Neural progenitor cell (in vitro differentiated cells): ENCODE measurements around the gene SLC25A53. TPM values are rescaled to one million over a fixed set of nuclear protein-coding genes. Genes with fewer than 3 reads are reported as not detected.

ENCODE experiments used
- DNase-seq: peaks from one replicate; pipeline ENCODE4 v3.0.0-alpha.2; 2016; ENCODE audit warnings: low spot score
- H2AFZ ChIP-seq: fragments of 200-600 bp; sonication (generic); replicated peaks from 2 replicates; pipeline ENCODE4 v1.6.1; 2016; ENCODE audit warnings: antibody characterized with exemption
- H3F3A ChIP-seq: fragments of 200-600 bp; sonication (generic); 2 replicates; pipeline ENCODE4 v1.6.1; 2016; ENCODE audit warnings: antibody characterized with exemption, low read depth
- H3K27ac ChIP-seq: fragments of 200-600 bp; sonication (generic); 2 replicates; pipeline ENCODE4 v1.5.1; 2016; ENCODE audit warnings: mild to moderate bottlenecking
- H3K27me3 ChIP-seq: fragments of 200-600 bp; sonication (generic); 2 replicates; pipeline ENCODE4 v1.6.1; 2016; ENCODE audit warnings: mild to moderate bottlenecking, moderate library complexity
- H3K36me3 ChIP-seq: fragments of 200-600 bp; sonication (generic); 2 replicates; pipeline ENCODE4 v1.5.1; 2016
- H3K4me1 ChIP-seq: fragments of 200-600 bp; sonication (generic); 2 replicates; pipeline ENCODE4 v1.6.1; 2016; ENCODE audit warnings: mixed run types
- H3K4me2 ChIP-seq: fragments of 200-600 bp; sonication (generic); 2 replicates; pipeline ENCODE4 v1.6.1; 2016
- H3K4me3 ChIP-seq: fragments of 200-600 bp; sonication (generic); 2 replicates; pipeline ENCODE4 v1.5.1; 2016
- H3K79me2 ChIP-seq: fragments of 200-600 bp; sonication (generic); 2 replicates; pipeline ENCODE4 v1.6.1; 2016; ENCODE audit warnings: low read depth
- H3K9ac ChIP-seq: fragments of 200-600 bp; sonication (generic); 2 replicates; pipeline ENCODE4 v1.6.1; 2016
- H3K9me3 ChIP-seq: fragments of 200-600 bp; sonication (generic); 2 replicates; pipeline ENCODE4 v1.5.1; 2016; ENCODE audit warnings: low read depth
- H4K20me1 ChIP-seq: fragments of 200-600 bp; sonication (generic); 2 replicates; pipeline ENCODE4 v1.6.1; 2016; ENCODE audit warnings: low read depth
- H3K27ac Mint-ChIP-seq: 3 replicates; pipeline ENCODE4 v1.8.0; 2021; ENCODE audit warnings: mixed read lengths
- H3K27me3 Mint-ChIP-seq: 2 replicates; pipeline ENCODE4 v1.8.0; 2022; ENCODE audit warnings: low read depth, mild to moderate bottlenecking, inconsistent platforms, moderate library complexity, mixed read lengths; ENCODE audit not compliant: insufficient read depth
- H3K36me3 Mint-ChIP-seq: 3 replicates; pipeline ENCODE4 v1.8.0; 2021; ENCODE audit warnings: mixed read lengths
- H3K4me1 Mint-ChIP-seq: 3 replicates; pipeline ENCODE4 v1.8.0; 2021; ENCODE audit warnings: mixed read lengths
- H3K4me3 Mint-ChIP-seq: 3 replicates; pipeline ENCODE4 v1.8.0; 2021; ENCODE audit warnings: mild to moderate bottlenecking, moderate library complexity, mixed read lengths
- H3K9me3 Mint-ChIP-seq: 3 replicates; pipeline ENCODE4 v1.8.0; 2020; ENCODE audit warnings: mixed read lengths
- EZH2 ChIP-seq: fragments of 200-600 bp; sonication (generic); IDR thresholded peaks from 2 replicates; pipeline ENCODE4 v1.6.1; 2017; ENCODE audit warnings: antibody characterized with exemption, mild to moderate bottlenecking, moderate library complexity
- EZH2phosphoT487 ChIP-seq: fragments of 200-600 bp; sonication (generic); IDR thresholded peaks from 2 replicates; pipeline ENCODE4 v1.6.1; 2017; ENCODE audit warnings: antibody characterized with exemption
- total RNA-seq: library from RNA; depleted of rRNA; stranded (reverse); fragments of >200 nt; gene quantifications from 2 replicates; pipeline ENCODE4 v1.2.3, GENCODE V29; 2015; ENCODE audit warnings: low replicate concordance
- TF ChIP-seq, protein P1 (sequence below): fragments of 200-600 bp; sonication (generic); IDR thresholded peaks from 2 replicates; pipeline ENCODE4 v1.5.1; 2017; ENCODE audit warnings: antibody characterized with exemption, mild to moderate bottlenecking

Gene SLC25A53
- total RNA-seq, 1 donor from 2014 or later: 4.0 TPM

- peaks cover 4% of the 10 kb centered on the region for H3K36me3 ChIP-seq
- H3K4me3 ChIP-seq: no peak overlapping the region
- Mint-ChIP-seq H3K9me3 (peaks cover 4% of the 10 kb centered on the region), H3K27me3 (no peaks in the 10 kb centered on the region), H3K4me1 (no peaks in the 10 kb centered on the region), H3K4me3 (no peak overlapping the region), H3K36me3 (peaks cover 29% of the 10 kb centered on the region), H3K27ac (no peak overlapping the region)
- H3F3A ChIP-seq: no peaks in the 10 kb centered on the region
- no peak for DNase-seq
- no peaks in the 10 kb centered on the region for H3K79me2 ChIP-seq
- H3K27me3 ChIP-seq: no peaks in the 10 kb centered on the region
- no peaks in the 10 kb centered on the region for H4K20me1 ChIP-seq
- H3K4me1 ChIP-seq: no peaks in the 10 kb centered on the region
- H3K4me2 ChIP-seq: no peak overlapping the region
- H3K27ac ChIP-seq: no peak overlapping the region
- H3K9me3 ChIP-seq: no peaks in the 10 kb centered on the region
- no peak for TF ChIP-seq EZH2
- TF ChIP-seq EZH2phosphoT487: no peak
- TF ChIP-seq, protein P1, sequence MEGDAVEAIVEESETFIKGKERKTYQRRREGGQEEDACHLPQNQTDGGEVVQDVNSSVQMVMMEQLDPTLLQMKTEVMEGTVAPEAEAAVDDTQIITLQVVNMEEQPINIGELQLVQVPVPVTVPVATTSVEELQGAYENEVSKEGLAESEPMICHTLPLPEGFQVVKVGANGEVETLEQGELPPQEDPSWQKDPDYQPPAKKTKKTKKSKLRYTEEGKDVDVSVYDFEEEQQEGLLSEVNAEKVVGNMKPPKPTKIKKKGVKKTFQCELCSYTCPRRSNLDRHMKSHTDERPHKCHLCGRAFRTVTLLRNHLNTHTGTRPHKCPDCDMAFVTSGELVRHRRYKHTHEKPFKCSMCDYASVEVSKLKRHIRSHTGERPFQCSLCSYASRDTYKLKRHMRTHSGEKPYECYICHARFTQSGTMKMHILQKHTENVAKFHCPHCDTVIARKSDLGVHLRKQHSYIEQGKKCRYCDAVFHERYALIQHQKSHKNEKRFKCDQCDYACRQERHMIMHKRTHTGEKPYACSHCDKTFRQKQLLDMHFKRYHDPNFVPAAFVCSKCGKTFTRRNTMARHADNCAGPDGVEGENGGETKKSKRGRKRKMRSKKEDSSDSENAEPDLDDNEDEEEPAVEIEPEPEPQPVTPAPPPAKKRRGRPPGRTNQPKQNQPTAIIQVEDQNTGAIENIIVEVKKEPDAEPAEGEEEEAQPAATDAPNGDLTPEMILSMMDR: no peak
- H3K9ac ChIP-seq: no peak overlapping the region
- H2AFZ ChIP-seq: no peak overlapping the region
Observed at GRCh38 chrX:104183685-104184084, 26.9 kb upstream of the SLC25A53 start.

DNA sequence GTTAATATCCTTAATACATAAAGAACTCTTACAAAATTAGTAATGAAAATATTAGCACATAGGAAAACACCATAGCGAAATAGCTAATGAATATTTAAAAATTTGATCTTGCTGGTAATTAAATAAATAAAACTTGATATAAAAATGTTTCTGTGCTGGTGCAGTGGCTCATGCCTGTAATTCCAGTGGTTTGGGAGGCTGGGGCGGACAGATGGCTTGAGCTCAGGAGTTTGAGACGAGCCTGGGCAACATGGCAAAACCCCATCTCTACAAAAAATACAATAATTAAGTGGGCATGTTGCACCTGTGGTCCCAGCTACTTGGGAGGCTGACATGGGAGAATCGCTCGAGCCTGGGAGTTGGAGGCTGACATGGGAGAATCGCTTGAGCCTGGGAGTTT is 17.0 kb upstream of the SLC25A53 start:
- Histone ChIP-seq H3K4me3 (no peak overlapping the region), H3K27me3 (no peaks in the 10 kb centered on the region), H3K27ac (no peak overlapping the region), H2AFZ (no peak overlapping the region), H3K79me2 (peaks cover 7% of the 10 kb centered on the region), H3K4me1 (no peaks in the 10 kb centered on the region), H4K20me1 (peaks cover 4% of the 10 kb centered on the region), H3K9ac (no peak overlapping the region), H3K36me3 (no peaks in the 10 kb centered on the region), H3F3A (no peaks in the 10 kb centered on the region), H3K4me2 (no peak overlapping the region), H3K9me3 (no peaks in the 10 kb centered on the region)
- no peaks in the 10 kb centered on the region for H3K27me3 Mint-ChIP-seq
- DNase-seq: no peak
- peaks cover 3% of the 10 kb centered on the region for H3K4me1 Mint-ChIP-seq
- peaks cover 10% of the 10 kb centered on the region for H3K9me3 Mint-ChIP-seq
- H3K4me3 Mint-ChIP-seq: no peak overlapping the region
- no peak for TF ChIP-seq EZH2phosphoT487
- TF ChIP-seq EZH2: no peak
- TF ChIP-seq, protein P1: no peak
- H3K36me3 Mint-ChIP-seq: peaks cover 25% of the 10 kb centered on the region
- no peak overlapping the region for H3K27ac Mint-ChIP-seq

DNA sequence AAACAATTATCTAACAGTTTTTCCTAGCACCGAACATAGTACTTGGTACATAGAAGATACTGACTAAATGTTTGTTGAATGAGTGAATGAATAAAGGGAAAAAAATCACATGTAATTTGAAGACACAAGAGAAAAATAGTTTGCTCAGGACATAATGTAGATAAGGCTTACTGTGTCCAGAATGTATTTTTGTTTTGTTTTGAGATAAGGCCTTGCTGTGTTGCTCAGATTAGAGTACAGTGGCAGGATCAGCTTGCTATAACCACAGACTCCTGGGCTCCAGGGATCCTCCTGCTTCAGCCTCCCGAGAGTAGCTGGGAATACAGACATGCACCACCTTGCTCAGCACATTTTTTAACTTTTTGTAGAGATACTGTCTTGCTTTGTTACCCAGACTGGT is 16.0 kb upstream of the SLC25A53 start:
- H3K4me3 Mint-ChIP-seq: no peak overlapping the region
- peaks cover 15% of the 10 kb centered on the region for H3K79me2 ChIP-seq
- DNase-seq: no peak
- H3K27me3 ChIP-seq: no peaks in the 10 kb centered on the region
- H3K36me3 ChIP-seq: no peaks in the 10 kb centered on the region
- H2AFZ ChIP-seq: no peak overlapping the region
- H3K4me3 ChIP-seq: no peak overlapping the region
- H3K36me3 Mint-ChIP-seq: peaks cover 16% of the 10 kb centered on the region
- no peaks in the 10 kb centered on the region for H3F3A ChIP-seq
- H3K9me3 ChIP-seq: no peaks in the 10 kb centered on the region
- peaks cover 9% of the 10 kb centered on the region for H4K20me1 ChIP-seq
- H3K27ac Mint-ChIP-seq: no peak overlapping the region
- TF ChIP-seq, protein P1: no peak
- TF ChIP-seq EZH2phosphoT487 (no peak), EZH2 (no peak)
- H3K27me3 Mint-ChIP-seq: no peaks in the 10 kb centered on the region
- no peaks in the 10 kb centered on the region for H3K4me1 ChIP-seq
- H3K4me1 Mint-ChIP-seq: peaks cover 12% of the 10 kb centered on the region
- H3K9me3 Mint-ChIP-seq: peaks cover 1% of the 10 kb centered on the region
- no peak overlapping the region for H3K27ac ChIP-seq
- H3K9ac ChIP-seq: no peak overlapping the region
- H3K4me2 ChIP-seq: no peak overlapping the region
